ENCODE measurements around the gene FSD1.

Gene FSD1

GRCh38 chr19:4366666-4367335 lies 62.4 kb downstream of the FSD1 start:
- no peak for DNase-seq

DNA sequence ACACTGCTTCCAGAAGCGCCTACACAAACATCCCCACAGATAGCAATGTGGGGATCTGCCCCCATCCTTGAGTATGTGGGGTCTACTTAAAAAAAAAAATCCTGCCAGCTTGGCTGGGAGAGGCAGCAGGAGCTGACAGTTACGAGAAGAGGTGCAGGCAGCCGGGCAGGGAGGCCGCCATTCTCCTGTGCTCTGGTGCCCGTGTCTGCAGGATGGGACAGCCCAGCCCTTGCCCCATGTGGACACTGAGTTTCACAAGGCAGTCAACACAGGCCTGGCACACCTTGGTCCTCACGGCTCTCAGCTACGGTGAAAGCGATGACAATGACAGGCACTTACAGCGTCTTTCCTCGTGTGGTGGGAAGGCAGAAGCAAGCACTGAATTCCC lies 62.9 kb downstream of the FSD1 start:
- no peak for DNase-seq

DNA sequence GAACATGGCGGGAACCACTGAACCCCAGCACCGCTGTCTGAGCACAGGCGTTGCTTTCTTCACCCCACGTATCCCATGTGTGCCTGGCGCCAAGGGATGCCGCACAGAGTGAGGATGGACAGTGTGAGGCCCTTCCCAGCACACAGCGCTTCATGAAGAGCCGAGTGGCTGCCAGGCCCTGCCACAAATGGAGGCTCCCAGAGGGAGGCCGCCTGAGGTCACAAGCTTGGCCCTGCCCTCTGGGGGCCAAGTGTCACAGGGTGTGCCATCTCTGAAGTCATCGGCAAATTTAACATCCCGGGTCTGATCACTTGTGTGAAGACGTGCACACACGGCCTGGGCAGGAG lies 63.4 kb downstream of the FSD1 start:
- DNase-seq: peak; percentile 25

- DNase-seq: no peak
Observed at GRCh38 chr19:4368128-4368820, 63.9 kb downstream of the FSD1 start.

DNA sequence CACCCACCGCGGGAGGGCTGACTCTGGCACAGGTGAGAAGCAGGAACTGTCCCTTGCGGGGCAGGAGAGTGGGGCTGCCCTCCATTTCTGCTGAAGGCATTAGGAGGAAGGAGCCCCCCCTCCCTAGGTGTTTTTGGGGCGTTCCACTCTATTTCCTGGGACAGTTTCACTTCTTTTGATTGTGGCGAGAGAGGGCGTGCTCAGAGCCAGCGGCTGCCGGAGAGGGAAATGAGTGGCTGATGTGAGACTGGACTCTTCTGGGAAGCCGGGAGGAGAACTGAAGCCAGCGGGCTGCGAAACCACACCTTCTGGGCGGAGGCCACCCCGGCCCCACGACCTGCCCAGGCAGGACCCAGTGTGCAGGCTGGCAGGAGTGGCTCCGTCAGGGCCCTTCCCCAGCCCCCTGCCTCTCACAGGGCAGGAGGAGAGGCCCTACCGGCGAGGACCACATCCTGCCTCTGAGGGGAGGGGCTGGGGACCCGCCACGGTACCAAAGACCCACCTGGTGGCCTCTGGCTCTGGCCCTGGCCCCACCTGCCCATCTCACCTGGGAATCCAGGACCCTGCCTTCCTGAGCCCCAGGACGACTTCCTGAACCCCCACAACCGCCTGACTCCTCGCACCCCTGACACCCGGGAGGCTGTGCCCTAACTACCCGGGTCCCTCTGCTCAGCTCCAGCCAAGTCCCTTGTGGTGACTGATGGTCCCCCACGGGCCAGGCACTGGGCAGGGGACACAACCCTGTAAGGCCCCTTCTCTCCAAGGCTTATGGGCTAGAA lies 64.9 kb downstream of the FSD1 start:
- peak; percentile 81 for DNase-seq

GRCh38 chr19:4369888-4370260 lies 65.5 kb downstream of the FSD1 start:
- DNase-seq: peak; percentile 77

GRCh38 chr19:4370418-4371041 lies 66.1 kb downstream of the FSD1 start:
- DNase-seq: no peak

DNA sequence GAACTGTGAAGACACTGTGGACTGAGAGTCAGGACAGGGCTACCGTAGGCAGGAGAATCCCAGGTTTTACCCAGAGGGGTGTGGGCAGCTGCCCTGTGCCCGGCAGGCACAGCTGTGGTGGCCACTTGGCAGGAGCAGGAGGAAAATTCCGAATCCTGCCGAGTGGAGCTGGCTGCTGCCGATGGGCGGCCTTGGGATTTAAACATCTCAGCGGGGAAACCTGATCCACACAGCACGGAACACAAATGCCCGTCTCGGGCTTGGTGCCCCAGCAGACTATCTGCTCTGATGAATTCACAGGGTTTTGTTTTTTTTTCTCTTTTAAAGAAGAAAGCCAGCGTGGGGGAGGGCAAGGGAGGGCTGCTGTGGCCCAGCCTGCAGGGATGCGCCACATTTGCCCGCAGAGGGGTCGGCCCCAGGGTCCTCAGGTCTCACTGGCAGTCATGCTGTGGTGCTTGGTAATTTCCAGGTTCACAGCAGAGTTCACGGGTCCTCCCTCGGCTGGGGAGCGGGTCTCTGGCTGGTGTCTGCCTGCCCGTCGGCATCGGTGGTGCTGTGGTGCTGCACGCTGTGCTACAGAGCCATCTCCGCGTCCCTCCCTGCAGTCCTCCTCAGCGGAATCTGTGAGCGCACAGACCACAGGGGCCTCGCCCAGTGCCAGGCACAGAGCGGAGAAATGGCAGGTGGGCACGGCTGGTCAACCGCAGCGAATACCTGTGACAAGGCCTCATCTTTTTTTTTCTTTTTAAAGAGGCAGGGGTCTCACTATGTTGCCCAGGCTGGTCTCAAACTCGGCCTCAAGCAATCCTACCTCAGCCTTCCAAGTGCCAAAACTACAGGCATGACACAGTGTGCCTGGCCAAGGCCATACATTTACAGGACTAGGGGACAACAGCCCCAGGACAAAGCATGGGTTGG lies 67.1 kb downstream of the FSD1 start:
- no peak for DNase-seq

GRCh38 chr19:4372165-4373012 lies 68.0 kb downstream of the FSD1 start:
- DNase-seq: no peak

GRCh38 chr19:4373013-4373367 lies 68.6 kb downstream of the FSD1 start:
- no peak for DNase-seq
